ENCODE data around the gene ITGBL1.

GRCh38 chr13:101552786-101553185 lies 100.3 kb downstream of the ITGBL1 start:
- TF ChIP-seq, protein P1, sequence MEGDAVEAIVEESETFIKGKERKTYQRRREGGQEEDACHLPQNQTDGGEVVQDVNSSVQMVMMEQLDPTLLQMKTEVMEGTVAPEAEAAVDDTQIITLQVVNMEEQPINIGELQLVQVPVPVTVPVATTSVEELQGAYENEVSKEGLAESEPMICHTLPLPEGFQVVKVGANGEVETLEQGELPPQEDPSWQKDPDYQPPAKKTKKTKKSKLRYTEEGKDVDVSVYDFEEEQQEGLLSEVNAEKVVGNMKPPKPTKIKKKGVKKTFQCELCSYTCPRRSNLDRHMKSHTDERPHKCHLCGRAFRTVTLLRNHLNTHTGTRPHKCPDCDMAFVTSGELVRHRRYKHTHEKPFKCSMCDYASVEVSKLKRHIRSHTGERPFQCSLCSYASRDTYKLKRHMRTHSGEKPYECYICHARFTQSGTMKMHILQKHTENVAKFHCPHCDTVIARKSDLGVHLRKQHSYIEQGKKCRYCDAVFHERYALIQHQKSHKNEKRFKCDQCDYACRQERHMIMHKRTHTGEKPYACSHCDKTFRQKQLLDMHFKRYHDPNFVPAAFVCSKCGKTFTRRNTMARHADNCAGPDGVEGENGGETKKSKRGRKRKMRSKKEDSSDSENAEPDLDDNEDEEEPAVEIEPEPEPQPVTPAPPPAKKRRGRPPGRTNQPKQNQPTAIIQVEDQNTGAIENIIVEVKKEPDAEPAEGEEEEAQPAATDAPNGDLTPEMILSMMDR (conservative IDR thresholded peaks at IDR 0.05; ENCODE audit: low read length): no peak
- no peak for TF ChIP-seq EZH2phosphoT487 (IDR thresholded peaks at IDR 0.05; ENCODE audit: borderline replicate concordance)

All from Loucy (cell line).